Epithelial cell of prostate (primary cell): ENCODE data around the gene PKP1.
A peak's percentile ranks its signal among the peaks of the same experiment; 100 is the strongest.

ENCODE experiments used
- DNase-seq: peaks from one replicate; pipeline ENCODE4 v3.0.0-alpha.2; 2011; ENCODE audit warnings: low read depth, low spot score
- H3K27ac ChIP-seq: fragments of 450-650 bp; 2 replicates; pipeline ENCODE4 v1.5.1; 2017; ENCODE audit warnings: mild to moderate bottlenecking

Gene PKP1

GRCh38 chr1:201302163-201303152 is 19.2 kb downstream of the PKP1 start:
- peak overlapping the region; percentile 93 for H3K27ac ChIP-seq
- peak; percentile 66 for DNase-seq

- peak overlapping the region; percentile 93 for H3K27ac ChIP-seq
- no peak for DNase-seq
Observed at GRCh38 chr1:201304126-201304525, 20.8 kb downstream of the PKP1 start.

DNA sequence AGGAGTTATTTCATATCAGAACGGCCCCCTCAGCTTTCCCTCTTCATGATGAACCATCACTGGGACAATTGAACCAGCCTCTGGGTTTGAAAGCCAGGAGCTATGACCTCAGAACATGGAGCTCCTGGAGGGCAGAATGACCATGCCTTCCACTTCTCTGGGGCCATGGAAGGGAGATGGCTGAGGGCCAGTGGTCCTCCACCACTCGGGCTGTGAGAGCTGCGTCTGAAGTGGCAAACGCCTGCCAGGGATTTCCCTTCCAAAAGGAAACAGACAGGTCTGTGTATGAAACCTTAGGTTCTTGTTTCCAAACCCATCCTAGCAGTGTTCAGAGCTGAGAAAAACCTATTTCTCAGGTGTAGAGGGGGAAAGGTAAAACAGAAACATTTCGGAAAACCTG is 22.5 kb downstream of the PKP1 start:
- H3K27ac ChIP-seq: peak overlapping the region; percentile 93
- no peak for DNase-seq

- peak; percentile 55 for DNase-seq
- H3K27ac ChIP-seq: peak overlapping the region; percentile 93
Observed at GRCh38 chr1:201307231-201307630, 23.9 kb downstream of the PKP1 start.

DNA sequence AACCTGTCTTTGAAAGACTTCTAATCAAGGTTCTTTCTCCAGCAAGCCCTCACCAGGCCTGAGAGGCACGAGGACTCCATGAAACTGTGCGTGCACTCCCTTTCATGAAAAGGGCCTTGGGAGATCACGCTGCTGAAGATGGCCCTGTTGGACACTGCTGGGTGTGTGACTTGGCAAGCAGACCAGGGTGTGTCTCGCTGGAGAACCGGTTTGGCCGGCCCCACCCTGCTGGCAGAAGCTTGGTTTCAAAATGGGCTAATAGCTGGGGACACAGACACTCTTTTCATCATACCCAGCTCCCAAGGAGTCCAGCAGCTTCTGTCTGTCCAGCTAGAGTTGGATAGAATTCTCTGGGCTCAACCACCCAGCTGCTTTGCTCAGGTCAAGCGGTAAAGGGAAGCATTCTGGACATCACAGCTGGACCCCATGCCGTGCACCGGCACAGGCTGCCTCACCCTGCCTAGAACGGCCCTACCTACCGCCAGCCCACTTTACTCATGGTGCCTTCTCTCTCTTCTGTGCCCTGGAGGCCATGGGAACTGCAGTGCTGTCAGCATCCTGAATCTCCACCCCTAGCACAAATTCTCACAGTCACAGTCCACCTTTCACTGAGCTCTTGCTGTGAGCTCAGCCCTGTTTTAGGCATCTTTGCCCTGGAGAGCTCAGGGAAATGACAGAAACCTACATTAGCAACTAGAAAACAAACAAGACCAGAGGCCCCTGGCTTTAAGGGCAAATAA is 24.6 kb downstream of the PKP1 start:
- H3K27ac ChIP-seq: peak overlapping the region; percentile 93
- DNase-seq: peak; percentile 62

DNA sequence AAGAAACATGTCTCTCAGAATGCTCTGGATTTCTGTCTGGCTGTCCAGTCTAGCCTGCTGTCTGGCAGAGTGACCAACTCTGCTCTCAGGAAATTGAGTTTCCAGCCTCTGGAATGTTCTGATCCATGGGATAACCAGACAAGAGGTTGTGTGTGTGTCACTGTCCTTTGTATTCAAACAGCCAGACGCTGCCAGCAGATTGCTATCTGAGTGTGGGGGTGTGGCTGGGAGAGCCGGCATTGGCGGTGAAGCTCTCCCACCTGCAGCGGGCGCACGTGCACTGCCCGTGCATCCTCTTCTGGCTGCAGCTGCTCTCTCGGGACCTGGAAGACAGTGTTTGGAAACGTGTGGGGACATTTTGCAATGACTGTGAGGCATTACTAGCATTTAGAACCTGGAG is 26.1 kb downstream of the PKP1 start:
- peak overlapping the region; percentile 93 for H3K27ac ChIP-seq
- DNase-seq: peak; percentile 61

DNA sequence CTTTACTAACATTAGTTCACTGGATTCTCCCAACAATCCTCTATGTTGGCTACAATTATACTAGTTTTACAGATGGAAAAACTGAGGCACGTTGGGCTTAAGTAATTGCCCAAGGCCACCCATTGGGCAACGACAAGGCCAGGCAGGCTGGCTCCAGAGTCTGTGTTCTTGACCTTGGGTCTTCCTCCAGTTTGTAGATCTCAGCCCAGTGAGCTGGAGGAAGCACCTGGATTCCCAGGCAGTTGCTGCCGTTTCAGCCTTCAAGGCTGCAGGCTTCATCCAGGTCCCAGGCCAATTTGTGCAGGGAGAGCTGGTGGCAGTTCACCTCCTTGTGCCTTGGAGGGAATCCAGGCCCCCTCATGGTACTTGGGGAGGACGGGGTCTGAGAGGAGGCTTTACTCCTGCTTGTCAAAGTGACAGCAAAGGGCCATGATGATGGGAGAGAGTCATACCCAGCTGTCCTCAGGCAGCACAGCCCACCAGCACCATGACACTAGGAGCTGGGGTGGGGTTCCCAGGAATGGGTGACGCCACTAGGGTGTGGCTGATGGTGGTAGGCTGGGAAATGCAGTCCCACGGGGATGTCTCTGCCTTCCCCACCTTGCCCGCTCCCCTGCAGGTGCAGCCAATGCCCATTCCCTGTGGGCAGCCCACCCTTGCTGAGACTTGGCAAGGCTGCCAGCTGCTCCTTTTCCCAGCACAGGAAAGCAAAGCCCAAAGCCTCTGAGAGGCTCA is 27.1 kb downstream of the PKP1 start:
- H3K27ac ChIP-seq: peak overlapping the region; percentile 93
- DNase-seq: no peak

- peak; percentile 95 for DNase-seq
Observed at GRCh38 chr1:201310986-201311355, 27.7 kb downstream of the PKP1 start.

GRCh38 chr1:201311356-201312011 is 28.2 kb downstream of the PKP1 start:
- DNase-seq: peak; percentile 94
- peak overlapping the region; percentile 93 for H3K27ac ChIP-seq

More at GRCh38 chr1:201310986-201311355, 27.7 kb downstream of the PKP1 start:
- peak overlapping the region; percentile 93 for H3K27ac ChIP-seq

GRCh38 chr1:201312298-201312697 is 29.0 kb downstream of the PKP1 start:
- DNase-seq: no peak
- peak overlapping the region; percentile 93 for H3K27ac ChIP-seq

DNA sequence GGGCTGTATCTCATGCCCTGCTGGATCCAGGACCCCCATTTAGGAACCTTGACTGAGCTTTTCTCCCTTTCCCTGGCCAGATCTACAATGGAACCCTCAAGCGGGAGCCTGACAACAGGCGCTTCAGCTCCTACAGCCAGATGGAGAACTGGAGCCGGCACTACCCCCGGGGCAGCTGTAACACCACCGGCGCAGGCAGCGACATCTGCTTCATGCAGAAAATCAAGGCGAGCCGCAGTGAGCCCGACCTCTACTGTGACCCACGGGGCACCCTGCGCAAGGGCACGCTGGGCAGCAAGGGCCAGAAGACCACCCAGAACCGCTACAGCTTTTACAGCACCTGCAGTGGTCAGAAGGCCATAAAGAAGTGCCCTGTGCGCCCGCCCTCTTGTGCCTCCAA is 29.8 kb downstream of the PKP1 start:
- H3K27ac ChIP-seq: peak overlapping the region; percentile 93
- no peak for DNase-seq

DNA sequence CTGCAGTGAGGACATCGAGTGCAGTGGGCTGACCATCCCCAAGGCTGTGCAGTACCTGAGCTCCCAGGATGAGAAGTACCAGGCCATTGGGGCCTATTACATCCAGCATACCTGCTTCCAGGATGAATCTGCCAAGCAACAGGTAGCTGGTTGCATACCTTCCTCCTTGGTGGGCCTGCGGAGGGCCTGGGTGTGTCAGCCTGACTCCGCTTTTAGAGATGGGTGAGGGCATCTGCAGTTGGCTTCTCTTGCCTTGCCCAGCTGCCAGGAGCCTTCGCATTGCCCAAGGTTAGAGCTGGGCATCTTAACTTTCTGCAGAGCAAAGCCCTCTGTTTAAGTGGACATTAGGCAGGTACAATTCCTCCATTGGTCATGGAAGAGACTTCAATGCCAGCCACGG is 33.2 kb downstream of the PKP1 start:
- H3K27ac ChIP-seq: peak overlapping the region; percentile 64
- DNase-seq: no peak

- peak overlapping the region; percentile 64 for H3K27ac ChIP-seq
Observed at GRCh38 chr1:201317551-201317950, 34.2 kb downstream of the PKP1 start.

GRCh38 chr1:201318504-201319340 is 35.4 kb downstream of the PKP1 start:
- peak overlapping the region; percentile 64 for H3K27ac ChIP-seq
- DNase-seq: no peak

More at GRCh38 chr1:201317551-201317950, 34.2 kb downstream of the PKP1 start:
- no peak for DNase-seq

DNA sequence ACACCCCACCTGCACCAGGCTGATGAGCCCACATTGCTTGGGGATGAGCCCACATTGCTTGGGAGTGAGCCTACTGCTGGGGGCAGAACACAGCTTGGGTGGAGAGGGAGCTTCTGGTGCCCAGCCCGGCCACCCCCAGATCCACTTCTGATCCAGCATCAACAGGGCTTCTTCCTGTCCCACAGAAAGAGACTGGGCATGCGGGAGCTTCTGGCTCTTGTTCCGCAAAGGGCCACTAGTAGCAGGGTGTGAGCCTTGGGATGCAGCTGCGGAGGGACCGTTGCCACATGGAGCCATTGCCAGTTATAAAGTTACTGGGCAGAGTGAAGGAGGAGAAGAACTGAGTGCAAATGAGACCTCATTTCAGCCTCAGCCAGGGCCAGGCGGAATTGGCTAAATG is 36.3 kb downstream of the PKP1 start:
- peak overlapping the region; percentile 64 for H3K27ac ChIP-seq
- DNase-seq: no peak

GRCh38 chr1:201320168-201320788 is 37.0 kb downstream of the PKP1 start:
- peak overlapping the region; percentile 64 for H3K27ac ChIP-seq
- no peak for DNase-seq

DNA sequence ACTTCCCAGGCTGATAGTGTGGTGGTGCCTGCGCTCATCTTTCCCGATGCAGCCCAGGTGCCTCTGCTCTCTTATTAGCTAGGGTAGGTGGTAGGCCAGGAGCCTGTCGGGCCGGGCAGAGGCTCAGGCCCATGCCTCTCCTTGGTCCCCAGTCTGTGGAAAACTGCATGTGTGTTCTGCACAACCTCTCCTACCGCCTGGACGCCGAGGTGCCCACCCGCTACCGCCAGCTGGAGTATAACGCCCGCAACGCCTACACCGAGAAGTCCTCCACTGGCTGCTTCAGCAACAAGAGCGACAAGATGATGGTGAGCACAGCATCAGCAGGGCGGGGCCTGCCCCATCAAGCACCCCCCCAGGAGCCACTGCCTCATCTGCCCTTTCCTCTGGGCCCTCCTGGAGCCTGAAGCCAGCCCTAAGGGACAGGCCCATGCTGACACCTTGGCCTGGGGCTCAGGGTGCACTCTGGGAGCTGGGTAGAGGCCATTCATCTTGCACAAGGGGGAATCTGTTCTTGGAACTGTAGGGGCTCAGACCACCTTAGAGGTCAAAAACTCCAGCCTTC is 38.6 kb downstream of the PKP1 start:
- no peak for DNase-seq
- no peak overlapping the region for H3K27ac ChIP-seq
